ENCODE measurements around the gene CDK16. TPM values are rescaled to one million over a fixed set of nuclear protein-coding genes. Genes with fewer than 3 reads are reported as not detected.

CDK16 gene
- total and polyA plus RNA-seq, 2 donors (not counting 3 experiments of a cell fraction or from before 2014, with no cell fraction given): 99.9 to 149 TPM

GRCh38 chrX:47193475-47194193, 24.8 kb upstream of the CDK16 start, which contains the start of gene UBA1:
Gene UBA1, plus strand, starts transcription at chrX:47193829. Its CDS starts 4,974 bp downstream, at chrX:47198803.
- H3K27ac ChIP-seq (ENCODE audit: insufficient read depth, low read depth, low read length): peak within 1 kb of the TSS; percentile 76
- no TSS peak for BruUV-seq (replicated peaks)
- no peaks in the 10 kb centered on the region for H3K9me1 ChIP-seq (replicated peaks; ENCODE audit: control insufficient read depth, extremely low read depth, insufficient read depth, low read length)
- dilution Hi-C loops (cut with MboI; ENCODE audit: extremely low pct_ligation_motif_present, low sequenced_read_pairs) (no loop called here), intact Hi-C loops (cut with micrococcal nuclease) (loop anchor here (1.0 to 5.0 kb wide), 6 partner anchors 24 to 833 kb away; partner anchors contain the start of genes USP11 and ZNF41)
- DNase-seq (ENCODE audit: low read depth, low spot score) (peak; percentile 95), FAIRE-seq (peak; percentile 96)
- H3K4me2 ChIP-seq (ENCODE audit: insufficient read depth, low read length): peak within 1 kb of the TSS; percentile 79
- TF ChIP-seq EZH2 (IDR thresholded peaks at IDR 0.05; ENCODE audit: borderline replicate concordance, low read depth, low read length, severe bottlenecking) (no peak), JUN (IDR thresholded peaks at IDR 0.05; ENCODE audit: borderline replicate concordance, insufficient read depth, insufficient read length, low read depth) (peak; percentile 20), POLR2AphosphoS5 (IDR thresholded peaks at IDR 0.05; ENCODE audit: insufficient read depth, low read depth, low read length) (peak; percentile 34), CTCF (IDR thresholded peaks at IDR 0.05; ENCODE audit: extremely low read depth in 1 of 2, insufficient read depth in 1 of 2, low read depth in 1 of 2, low read length in 2 of 2) (peak; percentile 49 to 58), FOS (IDR thresholded peaks at IDR 0.05; ENCODE audit: borderline replicate concordance, insufficient read depth, low read length) (no peak), GATA2 (IDR thresholded peaks at IDR 0.05; ENCODE audit: insufficient read depth, insufficient read length, low read depth, low read length) (no peak), POLR2A (IDR thresholded peaks at IDR 0.05; ENCODE audit: low read depth, low read length) (peak; percentile 74), MYC (IDR thresholded peaks at IDR 0.05; ENCODE audit: low read depth, low read length) (no peak)
- TF ChIP-seq, protein P1, sequence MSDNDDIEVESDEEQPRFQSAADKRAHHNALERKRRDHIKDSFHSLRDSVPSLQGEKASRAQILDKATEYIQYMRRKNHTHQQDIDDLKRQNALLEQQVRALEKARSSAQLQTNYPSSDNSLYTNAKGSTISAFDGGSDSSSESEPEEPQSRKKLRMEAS (IDR thresholded peaks at IDR 0.05; ENCODE audit: insufficient read depth, insufficient read length): no peak
- H3K36me3 ChIP-seq (ENCODE audit: control insufficient read depth in 2 of 2, extremely low read depth in 1 of 2, insufficient read depth in 2 of 2, low read length in 2 of 2): peaks cover 1 to 5% of the 10 kb centered on the region in 2 experiments
- H3K4me1 ChIP-seq (ENCODE audit: control insufficient read depth, extremely low read depth, insufficient read depth, low read length): peaks cover 39% of the 10 kb centered on the region
- ChIA-PET POLR2A (no interaction called here), CTCF (interaction anchor here (1.0 to 1.9 kb wide), 4 partner anchors 118 to 330 kb away, joined by 4 to 12 read pairs (median 7); no protein-coding TSS in a partner anchor)
- H3K79me2 ChIP-seq (ENCODE audit: control insufficient read depth, insufficient read depth, low read length): peaks cover 57% of the 10 kb centered on the region
- peak within 1 kb of the TSS; percentile 93 for H3K9ac ChIP-seq (replicated peaks; ENCODE audit: extremely low read depth, insufficient read depth, low read length)
- H2AFZ ChIP-seq (ENCODE audit: low read depth, low read length): peak within 1 kb of the TSS; percentile 38
- H3K9me3 ChIP-seq (replicated peaks; ENCODE audit: control insufficient read depth, insufficient read depth, low read length): no peaks in the 10 kb centered on the region
- H4K20me1 ChIP-seq (replicated peaks; ENCODE audit: control insufficient read depth, extremely low read depth, insufficient read depth, low read length): no peaks in the 10 kb centered on the region
- H3K4me3 ChIP-seq (replicated peaks in 1 of 3; ENCODE audit: insufficient read depth in 1 of 3, low read depth in 1 of 3, low read length in 3 of 3): peak within 1 kb of the TSS; percentile 77 to 88 (median 88)
- no peaks in the 10 kb centered on the region for H3K27me3 ChIP-seq (ENCODE audit: control insufficient read depth in 2 of 2, insufficient read depth in 2 of 2, low read length in 2 of 2)

All from endothelial cell of umbilical vein (primary cell).